HG02571 (cell line): Measurements from ENCODE around the gene OPRL1.

Source experiments
- ATAC-seq: cut with Tn5 transposase; IDR thresholded peaks from one replicate; pipeline ENCODE4 v1.9.1; 2021; ENCODE audit warnings: mild to moderate bottlenecking, moderate library complexity; ENCODE audit not compliant: unreplicated experiment

OPRL1 gene

GRCh38 chr20:64042054-64042781 lies 37.7 kb upstream of the OPRL1 start:
- no peak for ATAC-seq

DNA sequence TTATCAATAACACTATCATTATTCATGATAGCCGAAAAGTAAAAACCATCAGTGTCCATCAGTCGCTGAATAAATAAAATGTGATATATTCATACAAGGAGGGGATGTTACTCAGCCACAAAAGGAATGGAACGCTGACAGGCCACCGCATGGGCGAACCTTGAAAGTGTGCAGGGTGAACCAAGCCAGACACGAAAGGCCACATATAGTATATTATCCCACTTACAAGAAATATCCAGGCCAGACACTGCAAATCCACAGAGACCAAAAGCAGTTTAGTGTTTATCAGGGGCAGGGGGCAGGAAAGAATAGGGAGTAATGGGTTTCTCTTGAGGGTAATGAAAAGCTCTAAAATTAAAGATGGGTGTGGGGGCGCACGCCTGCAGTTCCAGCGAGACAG lies 36.1 kb upstream of the OPRL1 start:
- ATAC-seq, result no peak

DNA sequence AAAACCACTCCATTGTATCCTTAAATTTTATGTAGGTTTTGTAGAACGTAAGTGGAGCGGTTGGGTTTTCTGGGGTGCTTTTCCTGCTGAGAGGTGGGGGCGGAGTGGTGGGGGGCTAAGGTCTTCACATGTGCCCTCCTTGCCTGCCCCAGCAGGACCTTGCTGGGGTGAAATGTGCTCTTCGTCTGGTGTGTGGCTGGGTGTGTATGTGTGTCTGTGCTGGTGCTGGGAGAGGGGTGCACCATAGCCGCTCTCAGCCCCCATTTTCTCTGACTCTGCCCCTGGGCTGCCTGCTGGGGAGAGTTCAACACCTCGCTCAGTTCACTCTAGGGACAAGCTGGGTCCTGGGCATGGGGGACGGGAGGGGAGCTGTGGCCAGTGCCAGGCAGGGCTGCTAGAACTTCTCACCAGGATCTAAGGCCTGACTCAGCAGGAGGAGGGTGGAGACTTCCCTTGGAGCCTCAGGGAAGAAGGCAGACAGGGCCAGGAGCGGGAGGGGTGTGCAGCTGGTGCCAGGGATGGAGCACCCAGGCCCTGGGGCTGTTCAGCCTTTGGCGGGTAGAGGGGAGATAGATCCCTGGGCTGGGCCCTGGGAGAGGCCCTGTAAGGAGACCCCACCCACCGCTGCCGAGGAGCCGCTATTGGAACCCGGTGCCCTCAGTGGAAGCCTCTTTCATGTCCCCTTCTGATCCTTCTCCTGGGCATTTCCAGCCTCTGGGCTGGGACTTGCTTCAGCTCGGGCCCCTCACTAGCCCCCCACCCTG lies 35.2 kb upstream of the OPRL1 start:
- ATAC-seq, result no peak

DNA sequence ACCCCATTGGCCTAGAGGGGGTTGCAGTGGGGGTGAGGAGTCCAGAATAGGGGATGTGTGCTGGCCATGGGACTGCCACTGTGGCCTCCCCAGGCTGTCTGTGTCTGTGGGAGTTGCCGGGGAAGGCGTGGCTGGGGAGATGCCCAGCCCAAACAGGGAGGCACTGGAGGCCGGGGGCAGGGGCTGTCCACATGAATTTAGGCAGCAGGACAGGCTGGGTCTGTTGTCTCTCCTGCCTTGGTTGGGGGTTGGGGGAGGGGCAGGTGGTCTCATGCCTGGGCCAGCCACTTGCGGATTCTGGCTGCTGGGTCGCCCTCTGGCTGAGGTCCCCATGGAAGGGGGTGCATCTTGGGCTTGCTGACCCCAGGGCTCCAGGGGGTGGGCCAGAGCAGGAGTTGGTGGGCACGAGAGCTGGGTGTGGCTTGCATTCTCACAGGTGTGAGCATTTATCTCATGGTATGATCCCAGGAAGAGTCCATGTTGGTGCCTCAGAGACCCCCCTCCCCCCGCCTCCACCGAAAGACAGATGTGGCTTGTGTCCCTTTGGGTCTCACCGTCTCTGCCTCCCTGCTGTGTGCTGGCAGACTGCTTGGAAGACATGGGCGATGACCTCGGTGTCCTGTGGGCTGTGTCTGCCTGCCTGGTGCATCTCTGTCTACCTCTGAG lies 34.4 kb upstream of the OPRL1 start:
- no peak for ATAC-seq

DNA sequence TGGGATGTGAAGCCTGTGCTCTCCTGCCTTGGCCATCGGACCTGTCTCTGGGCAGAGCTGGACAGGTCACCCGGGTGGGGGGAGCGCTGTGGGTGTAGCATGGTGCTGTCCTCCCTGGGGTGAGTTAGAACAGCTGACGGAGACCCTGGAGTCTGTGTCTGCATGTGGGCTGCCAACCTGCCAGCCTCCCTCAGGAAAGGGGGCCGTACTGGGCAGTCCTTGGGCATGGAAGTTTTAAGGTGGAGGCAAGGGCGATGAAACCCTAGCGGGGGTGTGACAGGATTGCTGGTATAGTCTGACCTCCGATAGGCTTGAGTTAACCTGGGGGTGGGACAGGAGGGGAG lies 32.9 kb upstream of the OPRL1 start:
- no peak for ATAC-seq

DNA sequence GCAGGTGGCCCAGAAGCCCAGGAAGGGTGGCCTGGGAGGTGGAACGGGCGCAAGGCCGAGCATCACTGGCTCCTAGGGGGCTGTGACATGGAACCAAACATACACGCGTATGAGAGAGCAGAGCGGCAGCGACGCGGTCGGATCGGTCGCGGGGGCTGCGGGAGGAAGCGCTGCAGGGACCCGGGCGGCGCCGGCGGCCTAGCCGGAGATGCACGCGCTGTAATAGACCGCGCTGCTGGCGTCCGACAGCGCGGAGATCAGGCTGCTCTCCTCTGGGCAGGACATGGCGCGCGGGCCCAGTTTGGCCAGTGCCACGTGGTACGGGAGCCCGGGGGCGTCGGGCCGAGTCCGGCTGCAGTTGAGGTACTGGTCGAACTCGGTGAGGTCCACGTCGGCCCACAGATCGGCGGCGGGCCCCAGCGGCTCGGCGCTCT lies 31.9 kb upstream of the OPRL1 start:
- no peak for ATAC-seq

GRCh38 chr20:64048402-64049044 lies 31.4 kb upstream of the OPRL1 start:
- ATAC-seq, result no peak

- no peak for ATAC-seq
Observed at GRCh38 chr20:64049060-64049877, 30.6 kb upstream of the OPRL1 start, which contains the start of gene SOX18. SOX18 (minus strand) TSS chr20:64049639; CDS start chr20:64049516, 123 bp downstream.

- no peak for ATAC-seq
Observed at GRCh38 chr20:64049878-64050260, 30.0 kb upstream of the OPRL1 start.

GRCh38 chr20:64050261-64051032 lies 29.4 kb upstream of the OPRL1 start:
- ATAC-seq, result no peak

DNA sequence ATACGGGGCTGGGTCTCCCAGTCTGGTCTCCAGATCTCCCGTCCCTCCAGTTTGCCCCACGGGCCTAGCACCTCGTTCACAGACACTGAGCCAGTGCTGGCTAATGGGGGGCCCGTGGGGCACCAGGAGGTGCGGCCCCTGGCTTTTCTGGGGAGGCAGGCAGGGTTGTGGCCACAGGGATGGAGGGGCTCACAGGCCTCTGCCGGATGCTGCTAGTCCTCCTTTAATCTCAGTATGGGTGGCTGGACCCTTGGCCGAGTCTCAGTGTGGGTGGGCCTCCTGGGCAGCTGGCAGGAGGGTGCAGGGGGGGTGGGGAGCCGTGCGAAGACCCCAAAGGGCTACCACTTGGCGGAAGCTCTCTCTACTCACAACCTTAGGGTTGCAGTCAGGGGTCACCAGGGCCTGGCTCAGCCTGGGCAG lies 28.8 kb upstream of the OPRL1 start:
- ATAC-seq, result no peak

DNA sequence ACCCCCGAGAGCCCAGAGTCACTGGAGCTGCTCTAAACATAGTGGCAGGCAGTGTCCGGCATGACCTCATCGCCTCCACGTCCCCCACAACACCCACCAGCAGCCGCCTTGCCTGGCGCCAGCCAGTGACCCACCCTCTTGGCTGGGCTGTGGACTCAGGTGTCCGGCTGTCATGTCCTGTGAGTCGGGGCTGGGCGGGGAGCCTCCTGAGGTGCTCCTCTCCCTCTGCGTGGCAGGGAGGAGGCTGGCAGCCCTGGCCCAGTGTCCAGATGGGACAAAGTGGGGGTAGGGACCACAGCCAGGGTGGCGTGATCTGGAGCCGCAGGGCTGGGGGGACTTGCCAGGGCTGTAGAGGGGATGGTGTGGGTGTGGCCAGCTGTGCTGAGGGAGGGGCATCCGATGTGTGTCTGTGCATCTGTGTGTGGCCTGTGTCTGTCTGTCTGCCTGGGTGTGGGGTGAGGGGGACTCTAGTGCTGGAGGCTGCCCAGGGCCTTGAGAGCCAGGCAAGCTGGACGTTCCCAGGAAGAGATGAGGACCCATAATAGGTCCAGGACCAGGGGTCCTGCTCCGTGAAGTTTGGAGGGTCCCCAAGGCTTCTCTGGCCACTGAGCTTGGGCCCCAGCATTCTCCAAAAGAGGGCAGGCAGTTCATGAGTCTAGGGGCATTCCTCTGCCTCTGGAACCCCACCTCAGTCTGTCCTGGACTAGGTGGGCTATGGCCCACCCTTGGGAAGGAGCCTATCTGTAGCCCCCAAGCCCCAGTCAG lies 28.1 kb upstream of the OPRL1 start:
- no peak for ATAC-seq

DNA sequence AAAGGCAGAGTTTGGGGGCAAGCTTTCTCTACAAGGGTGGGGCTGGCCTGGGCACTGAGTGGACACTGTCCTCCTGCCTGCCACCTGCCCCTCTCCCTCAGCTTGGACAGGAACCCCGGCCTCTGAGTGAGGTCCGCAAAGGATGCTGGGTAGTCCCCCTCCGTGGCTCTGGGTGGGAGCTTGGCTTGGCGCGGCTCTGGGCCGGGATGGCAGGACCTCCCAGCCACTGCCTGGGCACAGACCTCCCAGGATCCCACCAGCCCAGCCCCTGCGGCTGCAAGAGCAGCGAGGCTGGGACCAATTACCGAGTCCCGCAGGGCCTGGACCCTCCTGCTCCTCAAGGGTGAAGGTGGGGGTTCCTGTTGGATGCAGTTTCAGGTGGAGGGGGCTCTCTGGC lies 27.6 kb upstream of the OPRL1 start:
- no peak for ATAC-seq

GRCh38 chr20:64052987-64053840 lies 26.7 kb upstream of the OPRL1 start:
- no peak for ATAC-seq

DNA sequence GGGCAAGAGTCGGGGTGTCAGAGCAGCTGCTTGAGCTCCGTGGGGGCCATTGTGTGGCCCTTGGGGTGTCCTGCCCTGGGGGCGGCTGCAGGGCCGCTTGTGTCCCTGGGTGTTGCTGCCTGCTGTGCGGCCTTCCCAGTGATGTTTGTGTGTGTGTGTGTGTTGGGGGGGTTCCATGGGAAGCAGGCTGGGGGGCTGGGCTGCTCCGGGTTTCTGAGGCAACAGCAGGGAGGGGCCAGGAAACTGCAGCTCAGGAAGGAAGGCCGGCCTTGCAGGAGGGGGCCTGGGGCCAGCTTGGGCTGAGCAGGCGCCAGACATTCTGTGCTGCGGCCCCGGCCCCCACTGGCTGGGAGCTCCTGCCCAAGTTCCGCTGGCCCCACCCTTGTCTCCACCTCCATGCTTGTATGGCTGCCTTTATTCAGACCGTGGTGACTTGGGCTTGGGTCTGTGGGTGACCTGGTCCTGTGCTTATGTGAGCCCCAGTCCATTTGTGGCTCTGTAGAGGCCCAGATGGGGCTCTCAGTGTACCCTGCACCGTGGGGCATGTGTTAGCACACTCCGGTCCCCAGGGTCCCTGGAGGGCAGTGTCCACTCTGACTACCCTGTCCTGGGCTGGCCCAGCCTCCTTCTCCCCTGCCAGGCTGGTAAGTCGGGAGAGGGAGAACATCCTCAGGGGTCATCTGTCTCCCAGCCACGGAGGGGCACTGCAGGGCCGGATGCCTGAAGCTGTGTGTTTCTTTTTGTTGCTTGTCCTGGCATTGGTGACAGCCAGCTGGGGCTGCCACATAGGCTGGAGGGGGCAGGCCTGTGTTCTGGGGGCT lies 25.8 kb upstream of the OPRL1 start:
- ATAC-seq, result no peak

GRCh38 chr20:64055396-64055892 lies 24.4 kb upstream of the OPRL1 start:
- no peak for ATAC-seq
